Thyroid gland (tissue), 4 donors: Measurements from ENCODE around the gene MAP1B.

Source experiments
- CTCF ChIP-seq, 6 experiments: fragments of 200-600 bp in 3 of 6; fragments of 450-650 bp in 3 of 6; sonication (generic) in 3 of 6; IDR thresholded peaks; one replicate each; pipeline ENCODE4 v1.5.1; 2016 to 2019; ENCODE audit warnings: antibody characterized with exemption in 6 of 6, mild to moderate bottlenecking in 2 of 6, inconsistent platforms in 1 of 6, moderate library complexity in 1 of 6
- POLR2A ChIP-seq, 2 donors: fragments of 450-650 bp; IDR thresholded peaks; one replicate each; pipeline ENCODE4 v1.6.1; 2017; ENCODE audit warnings: antibody characterized with exemption in 2 of 2, mild to moderate bottlenecking in 2 of 2, moderate library complexity in 1 of 2

GRCh38 chr5:72079288-72079687, 28.0 kb upstream of the MAP1B start:
- TF ChIP-seq CTCF (IDR thresholded peaks at IDR 0.05), result no peak
- no peak for TF ChIP-seq POLR2A (IDR thresholded peaks at IDR 0.05)
